Vagina (tissue), 2 donors: ENCODE results near the gene CLEC4D.

Experiments
- POLR2A ChIP-seq, 2 donors: fragments of 450-650 bp; IDR thresholded peaks; one replicate each; pipeline ENCODE4 v1.6.1; 2017; ENCODE audit warnings: antibody characterized with exemption in 2 of 2, mild to moderate bottlenecking in 2 of 2, moderate library complexity in 2 of 2
- POLR2AphosphoS5 ChIP-seq, 2 donors: sonication (generic); formaldehyde crosslinking; IDR thresholded peaks; one replicate each; pipeline ENCODE4 v1.9.0; 2017; ENCODE audit warnings: antibody characterized with exemption in 2 of 2, mild to moderate bottlenecking in 2 of 2, low read depth in 1 of 2; ENCODE audit not compliant: insufficient read depth in 1 of 2
- TF ChIP-seq, protein P1 (sequence below), 3 experiments: fragments of 450-650 bp in 2 of 3; fragments of 200-600 bp in 1 of 3; sonication (generic) in 1 of 3; IDR thresholded peaks; one replicate each; pipeline ENCODE4 v1.5.1; 2017 to 2019; ENCODE audit warnings: antibody characterized with exemption in 3 of 3, mild to moderate bottlenecking in 2 of 3, moderate library complexity in 2 of 3

DNA sequence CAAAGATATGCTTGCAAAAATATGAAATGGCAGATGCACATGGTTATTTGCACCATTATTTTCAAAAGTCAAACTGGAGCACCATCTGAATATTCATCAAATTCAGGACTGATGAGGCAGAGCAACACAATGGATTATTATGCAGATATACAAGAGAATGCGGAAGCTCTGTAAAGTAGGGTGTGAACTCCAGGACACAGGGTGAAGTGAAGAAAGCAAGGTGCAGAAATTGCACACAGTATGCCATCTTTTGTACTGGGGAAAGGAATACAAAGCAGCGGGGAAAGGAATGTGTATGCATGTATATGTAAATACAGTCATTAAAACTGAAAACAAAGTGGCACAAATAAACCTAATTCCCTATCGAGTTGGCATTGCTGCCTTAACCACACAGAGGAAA, 50.1 kb downstream of the CLEC4D start:
- TF ChIP-seq POLR2A (IDR thresholded peaks at IDR 0.05) (no peak), POLR2AphosphoS5 (IDR thresholded peaks at IDR 0.05; ENCODE audit: insufficient read depth in 1 of 2, low read depth in 1 of 2) (no peak)
- TF ChIP-seq, protein P1, sequence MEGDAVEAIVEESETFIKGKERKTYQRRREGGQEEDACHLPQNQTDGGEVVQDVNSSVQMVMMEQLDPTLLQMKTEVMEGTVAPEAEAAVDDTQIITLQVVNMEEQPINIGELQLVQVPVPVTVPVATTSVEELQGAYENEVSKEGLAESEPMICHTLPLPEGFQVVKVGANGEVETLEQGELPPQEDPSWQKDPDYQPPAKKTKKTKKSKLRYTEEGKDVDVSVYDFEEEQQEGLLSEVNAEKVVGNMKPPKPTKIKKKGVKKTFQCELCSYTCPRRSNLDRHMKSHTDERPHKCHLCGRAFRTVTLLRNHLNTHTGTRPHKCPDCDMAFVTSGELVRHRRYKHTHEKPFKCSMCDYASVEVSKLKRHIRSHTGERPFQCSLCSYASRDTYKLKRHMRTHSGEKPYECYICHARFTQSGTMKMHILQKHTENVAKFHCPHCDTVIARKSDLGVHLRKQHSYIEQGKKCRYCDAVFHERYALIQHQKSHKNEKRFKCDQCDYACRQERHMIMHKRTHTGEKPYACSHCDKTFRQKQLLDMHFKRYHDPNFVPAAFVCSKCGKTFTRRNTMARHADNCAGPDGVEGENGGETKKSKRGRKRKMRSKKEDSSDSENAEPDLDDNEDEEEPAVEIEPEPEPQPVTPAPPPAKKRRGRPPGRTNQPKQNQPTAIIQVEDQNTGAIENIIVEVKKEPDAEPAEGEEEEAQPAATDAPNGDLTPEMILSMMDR (IDR thresholded peaks at IDR 0.05): no peak
